ENCODE measurements around the gene CMSS1. TPM values are rescaled to one million over a fixed set of nuclear protein-coding genes. Genes with fewer than 3 reads are reported as not detected.

CMSS1 gene
- polyA plus RNA-seq, 2 of the 4 experiments (the other 2 are of a cell fraction), result 61.1 to 62.9 TPM

GRCh38 chr3:100079328-100079727, 261.7 kb downstream of the CMSS1 start:
- H3K4me2 ChIP-seq, result no peak overlapping the region
- TF ChIP-seq JUNB (IDR thresholded peaks at IDR 0.05) (no peak), POLR2AphosphoS2 (conservative IDR thresholded peaks at IDR 0.05; ENCODE audit: low read length) (no peak), HOXB5 (CRISPR knock-in tag; IDR thresholded peaks at IDR 0.05) (no peak), MAFK (IDR thresholded peaks at IDR 0.05; ENCODE audit: partially characterized antibody) (peak; percentile 92)
- ATAC-seq, result no peak
- DNase-seq (ENCODE audit: low read depth in 1 of 2, low spot score in 1 of 2), result no peak
- FAIRE-seq, result no peak
- ChIA-PET POLR2A (no interaction called here), CTCF (interaction anchor here (2.0 kb wide), 1 partner anchor 11 kb away, joined by 6 read pairs; no protein-coding TSS in a partner anchor)
- no peak overlapping the region for H3K4me3 ChIP-seq
- no peaks in the 10 kb centered on the region for H3K9me3 ChIP-seq
- 96% methylated on average over 1 of the region's 1 CpG for WGBS (ENCODE audit: missing lambda C conversion rate)
- no peak overlapping the region for H3K27ac ChIP-seq
- H3K4me1 ChIP-seq, result peaks cover 20% of the 10 kb centered on the region; the same call in 2 of the 3 replicates

- no peak overlapping the region for H3K27ac ChIP-seq
- TF ChIP-seq FOXS1 (CRISPR knock-in tag; IDR thresholded peaks at IDR 0.05) (no peak), BHLHE40 (IDR thresholded peaks at IDR 0.05; ENCODE audit: low read depth, low read length) (no peak), EHMT2 (IDR thresholded peaks at IDR 0.05; ENCODE audit: low read depth) (no peak), MAX (IDR thresholded peaks at IDR 0.05) (no peak), CHD2 (IDR thresholded peaks at IDR 0.05; ENCODE audit: low read length, partially characterized antibody) (no peak), HOXB13 (CRISPR knock-in tag; IDR thresholded peaks at IDR 0.05; ENCODE audit: low read depth) (no peak), MAFK (IDR thresholded peaks at IDR 0.05; ENCODE audit: partially characterized antibody) (no peak), KDM5A (IDR thresholded peaks at IDR 0.05) (no peak), FOSL2 (IDR thresholded peaks at IDR 0.05) (no peak), FOSL2 (CRISPR knock-in tag; IDR thresholded peaks at IDR 0.05) (no peak), RFX5 (IDR thresholded peaks at IDR 0.05) (no peak)
- DNase-seq (ENCODE audit: low read depth in 1 of 2, low spot score in 1 of 2) (peak in 1 of 2 experiments; percentile 5), ATAC-seq (no peak), FAIRE-seq (no peak)
- no peak overlapping the region; the same call in 2 of the 3 replicates for H3K4me2 ChIP-seq
- CTCF ChIA-PET, result interaction anchor here (2.0 kb wide), 1 partner anchor 10 kb away, joined by 6 read pairs; no protein-coding TSS in a partner anchor
- H3K4me3 ChIP-seq, result no peak overlapping the region
- POLR2A ChIA-PET, result no interaction called here
- WGBS (ENCODE audit: missing lambda C conversion rate), result 62% methylated on average over 2 of the region's 2 CpGs
- H3K9me3 ChIP-seq, result no peaks in the 10 kb centered on the region
- peaks cover 19% of the 10 kb centered on the region; the same call in 2 of the 3 replicates for H3K4me1 ChIP-seq
These were observed 262.9 kb downstream of the CMSS1 start for GRCh38 chr3:100080573-100080972.

- H3K27ac ChIP-seq, result no peak overlapping the region
- peaks cover 17% of the 10 kb centered on the region; the same call in 2 of the 3 replicates for H3K4me1 ChIP-seq
- ChIA-PET POLR2A (no interaction called here), CTCF (interaction anchor here (2.0 kb wide), 1 partner anchor 9 kb away, joined by 6 read pairs; no protein-coding TSS in a partner anchor)
- DNase-seq (ENCODE audit: low read depth in 1 of 2, low spot score in 1 of 2) (no peak), FAIRE-seq (no peak), ATAC-seq (no peak)
- WGBS (ENCODE audit: missing lambda C conversion rate), result 79% methylated on average over 1 of the region's 1 CpG
- no peaks in the 10 kb centered on the region for H3K9me3 ChIP-seq
- no peak overlapping the region for H3K4me3 ChIP-seq
- TF ChIP-seq BCL3 (IDR thresholded peaks at IDR 0.05) (no peak), NPAS2 (CRISPR knock-in tag; IDR thresholded peaks at IDR 0.05; ENCODE audit: borderline replicate concordance) (no peak), EHMT2 (IDR thresholded peaks at IDR 0.05; ENCODE audit: low read depth) (no peak), POLR2AphosphoS2 (conservative IDR thresholded peaks at IDR 0.05; ENCODE audit: low read length) (no peak)
- H3K4me2 ChIP-seq, result no peak overlapping the region
These were observed 263.6 kb downstream of the CMSS1 start for GRCh38 chr3:100081311-100081710.

GRCh38 chr3:100081986-100082692, 264.5 kb downstream of the CMSS1 start:
- no peak overlapping the region for H3K4me3 ChIP-seq
- H3K9me3 ChIP-seq, result no peaks in the 10 kb centered on the region
- POLR2A ChIA-PET, result no interaction called here
- no peak overlapping the region for H3K4me2 ChIP-seq
- CTCF ChIA-PET, result no interaction called here
- FAIRE-seq (no peak), ATAC-seq (no peak), DNase-seq (ENCODE audit: low read depth in 1 of 2, low spot score in 1 of 2) (no peak)
- peaks cover 18% of the 10 kb centered on the region; the same call in 2 of the 3 replicates for H3K4me1 ChIP-seq
- 60% methylated on average over 2 of the region's 2 CpGs for WGBS (ENCODE audit: missing lambda C conversion rate)
- no peak for TF ChIP-seq RNF2 (IDR thresholded peaks at IDR 0.05; ENCODE audit: borderline replicate concordance, low read depth)
- no peak for TF ChIP-seq ZFP36 (IDR thresholded peaks at IDR 0.05; ENCODE audit: borderline replicate concordance, partially characterized antibody)
- H3K27ac ChIP-seq, result no peak overlapping the region

All from A549 (cell line).